HepG2 (cell line): ENCODE results near the gene SOX13. TPM values are rescaled to one million over a fixed set of nuclear protein-coding genes. Genes with fewer than 3 reads are reported as not detected.

Experiments
- ATAC-seq: fragments of 200-7000 bp; cut with Tn5 transposase; 3 replicates; pipeline ENCODE4 v1.9.1; 2020; ENCODE audit warnings: mild to moderate bottlenecking, moderate library complexity
- BruUV-seq: library from RNA; stranded (reverse); fragments of 400-500 nt; replicated peaks from 2 replicates; lab custom pipeline; 2021; lab: Mats Ljungman, UMichigan
- CTCF ChIA-PET: fragments of 300-600 bp; formaldehyde crosslinking; extraction: SDS; loops from one replicate; lab custom pipeline; 2021; ENCODE audit warnings: low total read pairs, inconsistent platforms, low intra/inter-chr PET ratio; lab: Yijun Ruan, JAX
- POLR2A ChIA-PET: fragments of 350-600 bp; sonication (Branson Sonifier 250); formaldehyde crosslinking; loops from one replicate; lab custom pipeline; 2020; ENCODE audit warnings: antibody characterized with exemption, inconsistent platforms; lab: Yijun Ruan, JAX
- DNase-seq: peaks from one replicate; pipeline ENCODE4 v3.0.0-alpha.2; 2015; ENCODE audit warnings: low spot score
- FAIRE-seq: peaks from 3 replicates; lab custom pipeline; 2011; peaks lifted over from hg19 to GRCh38; lab: Jason Lieb, UNC
- H2AFZ ChIP-seq: one replicate; pipeline ENCODE4 v1.6.1; 2011; ENCODE audit warnings: low read length, inconsistent platforms
- H3K27ac ChIP-seq: fragments of 300-600 bp; 3 replicates; pipeline ENCODE4 v1.8.0; 2011; ENCODE audit warnings: mixed run types, mild to moderate bottlenecking, mixed read lengths, low read length, inconsistent platforms; ENCODE audit not compliant: insufficient read depth; ENCODE audit errors: extremely low read length
- H3K27me3 ChIP-seq, 2 experiments: fragments of 200-600 bp in 1 of 2; 2 replicates in 1 of 2; 3 replicates in 1 of 2; pipeline versions ENCODE4 v1.6.0 to v1.8.0; 2011; ENCODE audit warnings: low read length in 2 of 2, mild to moderate bottlenecking in 2 of 2, moderate library complexity in 2 of 2, inconsistent platforms in 1 of 2; ENCODE audit not compliant: insufficient read depth in 2 of 2, control insufficient read depth in 1 of 2
- H3K36me3 ChIP-seq, 2 experiments: fragments of 200-600 bp in 1 of 2; replicated peaks in 1 of 2; 2 replicates in 1 of 2; 3 replicates in 1 of 2; pipeline versions ENCODE4 v1.5.1 to v1.8.0; 2011; ENCODE audit warnings: low read length in 2 of 2, inconsistent platforms in 1 of 2; ENCODE audit not compliant: insufficient read depth in 2 of 2, control insufficient read depth in 1 of 2
- H3K4me1 ChIP-seq: 2 replicates; pipeline ENCODE4 v1.5.1; 2012; ENCODE audit warnings: low read length, inconsistent platforms; ENCODE audit not compliant: insufficient read depth
- H3K4me2 ChIP-seq: 2 replicates; pipeline ENCODE4 v1.6.0; 2011; ENCODE audit warnings: low read depth, low read length, inconsistent platforms
- H3K4me3 ChIP-seq, 3 experiments: fragments of 200-600 bp in 1 of 3; sonication (generic), shearing (Covaris generic) in 1 of 3; replicated peaks in 1 of 3; 2 replicates each; pipeline ENCODE4 v1.5.1; 2011 to 2016; ENCODE audit warnings: low read length in 3 of 3, inconsistent platforms in 2 of 3, low read depth in 2 of 3, mild to moderate bottlenecking in 2 of 3, control low read depth in 1 of 3, mixed read lengths in 1 of 3; ENCODE audit not compliant: insufficient read depth in 1 of 3
- H3K79me2 ChIP-seq: one replicate; pipeline ENCODE4 v1.6.1; 2011; ENCODE audit warnings: low read length, inconsistent platforms; ENCODE audit not compliant: insufficient read depth
- H3K9ac ChIP-seq: 2 replicates; pipeline ENCODE4 v1.6.0; 2011; ENCODE audit warnings: mild to moderate bottlenecking, low read depth, low read length, inconsistent platforms; ENCODE audit not compliant: insufficient read depth
- H3K9me3 ChIP-seq: 2 replicates; pipeline ENCODE4 v1.5.1; 2012; ENCODE audit warnings: mild to moderate bottlenecking, low read length
- H4K20me1 ChIP-seq: 2 replicates; pipeline ENCODE4 v1.6.0; 2011; ENCODE audit warnings: inconsistent platforms, mild to moderate bottlenecking, low read length, moderate library complexity; ENCODE audit not compliant: insufficient read depth
- HOXD1 ChIP-seq: sonication (generic); formaldehyde crosslinking; IDR thresholded peaks from 2 replicates; pipeline ENCODE4 v1.5.0; 2020; ENCODE audit warnings: missing genetic modification reagents
- PHF5A ChIP-seq: IDR thresholded peaks from one replicate; pipeline ENCODE4 v1.6.1; 2018; ENCODE audit warnings: low read depth, missing genetic modification reagents; ENCODE audit not compliant: unreplicated experiment
- POLR2G ChIP-seq: fragments of 200-400 bp; formaldehyde crosslinking; IDR thresholded peaks from 2 replicates; pipeline ENCODE4 v1.6.1; 2018; ENCODE audit warnings: mild to moderate bottlenecking, low read depth, low read length, moderate library complexity
- SIN3B ChIP-seq: fragments of 150-350 bp; IDR thresholded peaks from 2 replicates; pipeline ENCODE4 v1.6.1; 2014; ENCODE audit warnings: low read length
- SMARCE1 ChIP-seq: fragments of 450-650 bp; IDR thresholded peaks from 2 replicates; pipeline ENCODE4 v1.6.1; 2017; ENCODE audit warnings: borderline replicate concordance
- THAP11 ChIP-seq: IDR thresholded peaks from 2 replicates; pipeline ENCODE4 v1.6.1; 2016; ENCODE audit warnings: missing biosample characterization, missing genetic modification reagents
- WIZ ChIP-seq: sonication (generic); formaldehyde crosslinking; IDR thresholded peaks from 2 replicates; pipeline ENCODE4 v1.5.1; 2020; ENCODE audit warnings: mild to moderate bottlenecking, missing genetic modification reagents
- ZBTB20 ChIP-seq: sonication (generic); formaldehyde crosslinking; IDR thresholded peaks from 2 replicates; pipeline ENCODE4 v1.8.1; 2023; ENCODE audit warnings: missing genetic modification reagents, low read depth, mild to moderate bottlenecking, borderline replicate concordance
- ZFP36L1 ChIP-seq: sonication (generic); formaldehyde crosslinking; IDR thresholded peaks from 2 replicates; pipeline ENCODE4 v1.8.0; 2022; ENCODE audit warnings: mild to moderate bottlenecking, missing genetic modification reagents, moderate library complexity
- ZNF34 ChIP-seq: sonication (generic); formaldehyde crosslinking; IDR thresholded peaks from 2 replicates; pipeline ENCODE4 v1.4.0; 2020; ENCODE audit warnings: mild to moderate bottlenecking, missing genetic modification reagents, borderline replicate concordance
- ZNF432 ChIP-seq: sonication (generic); formaldehyde crosslinking; IDR thresholded peaks from 2 replicates; pipeline ENCODE4 v1.5.0; 2020; ENCODE audit warnings: missing genetic modification reagents, mild to moderate bottlenecking, borderline replicate concordance
- WGBS: methylation state at CpG from one replicate; pipeline ENCODE4 v1.1.6; 2017; ENCODE audit warnings: low lambda C conversion rate; 5-methylcytosine and 5-hydroxymethylcytosine counted together
- in situ Hi-C: cut with HindIII; loops from 2 replicates; pipeline ENCODE4 v1.10.0; 2017; ENCODE audit warnings: low pct_unique_long_range_greater_than_20kb; ENCODE audit not compliant: extremely low pct_ligation_motif_present
- intact Hi-C: fragments of 100-400 bp; cut with micrococcal nuclease; formaldehyde crosslinking; loops from one replicate; pipeline ENCODE4 v1.10.0; 2022; ENCODE audit not compliant: unreplicated experiment
- polyA plus RNA-seq, 8 experiments: library from polyadenylated mRNA; depleted of rRNA in 3 of 8; stranded (reverse) in 7 of 8; unstranded in 1 of 8; fragments of >200 nt; fragmentation: Illumina TruSeq in 4 of 8; extraction: Trizol in 4 of 8; gene quantifications; 2 replicates each; pipeline versions ENCODE4 v1.2.1 to v1.2.3, GENCODE V29; 2011 to 2016; ENCODE audit warnings: low read depth in 4 of 8, missing spikeins in 1 of 8, mixed read lengths in 1 of 8; ENCODE audit not compliant: insufficient read depth in 1 of 8
- total RNA-seq, 5 experiments: library from RNA; depleted of rRNA; stranded (reverse); fragments of >200 nt; fragmentation: Illumina TruSeq; extraction: Trizol; gene quantifications; 2 replicates each; pipeline ENCODE4 v1.2.3, GENCODE V29; 2016; ENCODE audit warnings: low read depth in 1 of 5
- TF ChIP-seq, protein P1 (sequence below): sonication (generic); formaldehyde crosslinking; IDR thresholded peaks from 2 replicates; pipeline ENCODE4 v1.4.0; 2020; ENCODE audit warnings: mild to moderate bottlenecking, missing genetic modification reagents
- TF ChIP-seq, protein P2 (sequence below): IDR thresholded peaks from 2 replicates; pipeline ENCODE4 v1.6.1; 2016; ENCODE audit warnings: missing compliant biosample characterization, missing genetic modification reagents, borderline replicate concordance

SOX13 gene
- total and polyA plus RNA-seq, 2 of the 13 experiments (the other 11 are each of a cell fraction or from before 2014, with no cell fraction given) = 13.3 to 15.8 TPM

DNA sequence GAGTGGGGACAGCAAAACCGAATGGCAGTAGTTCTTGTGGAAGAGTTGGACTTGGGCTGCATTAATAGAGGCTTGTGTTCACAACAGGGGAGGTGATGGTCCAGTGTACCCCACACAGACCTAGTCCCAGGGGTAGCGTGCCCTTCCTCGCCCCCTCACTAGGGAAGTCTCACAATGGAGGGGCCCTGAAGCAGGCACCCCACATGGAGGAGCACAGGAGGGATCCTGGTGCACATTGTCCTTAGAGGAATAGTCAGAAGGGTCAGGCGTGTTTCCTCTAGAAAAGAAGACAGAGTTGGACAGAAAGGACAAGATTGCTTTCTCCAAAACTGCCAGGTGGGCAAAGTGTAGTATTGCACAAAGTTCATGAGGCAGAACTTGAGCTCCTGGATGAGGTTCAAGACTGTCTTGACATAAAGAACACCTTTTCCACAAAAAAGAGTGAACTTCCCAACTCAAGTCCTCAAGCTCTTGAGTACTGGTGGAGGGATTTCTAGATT, 55.6 kb downstream of the SOX13 start (continued):
- no peak for TF ChIP-seq ZNF34
- TF ChIP-seq ZFP36L1 (CRISPR knock-in tag) = 0 out of 2 replicates have a peak, but pooled peaks have one; percentile 12
- TF ChIP-seq POLR2G = 0 out of 2 replicates have a peak, but pooled peaks have one; percentile 3
- no peak for TF ChIP-seq THAP11 (CRISPR knock-in tag)
- no peak for TF ChIP-seq SIN3B
- TF ChIP-seq, all 625 proteins: peak for 4

DNA sequence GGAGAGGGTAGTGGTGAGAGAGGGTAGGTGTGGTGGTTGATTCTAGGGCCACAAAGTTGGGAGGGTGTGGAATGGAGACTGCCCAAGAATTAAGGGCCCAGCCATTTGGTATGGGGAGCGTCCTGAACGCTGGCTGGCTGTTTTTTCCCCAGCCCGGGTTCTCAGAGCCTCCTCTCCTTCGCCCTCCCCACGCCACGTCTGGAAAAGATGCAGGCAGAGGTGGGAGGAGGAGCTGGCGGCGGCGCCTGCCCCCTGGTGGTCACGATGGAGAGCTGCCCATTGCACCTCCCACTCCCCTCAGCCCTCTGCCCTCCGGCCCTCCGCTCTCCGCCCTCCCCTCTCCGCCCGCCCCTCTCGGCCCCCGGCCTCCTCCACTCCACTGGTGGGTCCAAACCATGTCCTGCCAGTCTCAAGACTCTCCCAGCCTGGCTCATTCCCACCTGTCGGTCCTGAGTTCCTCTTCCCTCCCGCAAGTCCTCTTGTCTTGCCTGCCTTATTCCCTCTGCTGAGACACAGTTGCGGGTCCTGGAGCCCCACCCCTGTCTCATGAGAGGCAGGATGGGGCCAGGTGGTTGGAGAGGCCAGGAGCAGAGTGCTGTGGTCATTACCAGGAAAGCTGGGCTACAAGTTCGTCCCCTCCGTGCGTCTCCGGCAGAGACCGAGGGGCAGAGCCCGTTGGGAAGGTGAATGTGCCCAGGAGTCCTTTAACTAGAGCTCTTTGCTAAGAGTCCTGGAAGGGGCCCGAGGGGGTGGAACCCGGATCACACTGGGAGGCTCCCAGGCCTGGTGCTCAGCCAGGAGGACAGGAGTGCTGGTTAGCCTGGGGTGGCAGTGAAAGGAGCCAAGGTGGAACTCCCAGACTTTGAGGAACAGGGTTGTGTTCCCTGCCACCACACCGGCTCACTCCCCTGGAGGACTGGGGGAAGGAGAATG, 56.3 kb downstream of the SOX13 start:
- no peaks in the 10 kb centered on the region for H4K20me1 ChIP-seq
- H3K27me3 ChIP-seq = no peaks in the 10 kb centered on the region
- DNase-seq = no peak
- H3K4me1 ChIP-seq = peaks cover 34% of the 10 kb centered on the region
- peak overlapping the region; percentile 25 for H3K27ac ChIP-seq
- H2AFZ ChIP-seq = peak overlapping the region; percentile 16
- CTCF ChIA-PET = interaction anchor here (0.8 to 4.2 kb wide), 3 partner anchors 10 to 268 kb away, joined by 3 to 89 read pairs (median 40); partner anchors contain the start of gene SNRPE
- in situ Hi-C loops = loop anchor here (5.0 kb wide), 2 partner anchors 47 to 257 kb away; no protein-coding TSS in a partner anchor
- BruUV-seq = no TSS peak
- H3K4me2 ChIP-seq = peak overlapping the region; percentile 99
- no peaks in the 10 kb centered on the region for H3K9me3 ChIP-seq
- WGBS = 4% methylated on average over 17 of the region's 29 CpGs
- peak overlapping the region; percentile 49 to 84 (median 71) for H3K4me3 ChIP-seq
- no peak for FAIRE-seq
- peak; percentile 84 for ATAC-seq
- POLR2A ChIA-PET = interaction anchor here (0.7 to 4.8 kb wide), 13 partner anchors 9 to 269 kb away, joined by 3 to 31 read pairs (median 4); partner anchors contain the start of genes ETNK2 and SOX13
- intact Hi-C loops = loop anchor here (1.0 kb wide), 3 partner anchors 16 to 268 kb away; partner anchors contain the start of gene SNRPE
- no peaks in the 10 kb centered on the region for H3K79me2 ChIP-seq
- H3K36me3 ChIP-seq = peaks cover 12 to 19% of the 10 kb centered on the region in 2 experiments; a peak in 4 of 5 replicates
- H3K9ac ChIP-seq = peak overlapping the region; percentile 71
- TF ChIP-seq ZNF432 (CRISPR knock-in tag) (no peak), HOXD1 (no peak), ZBTB20 (CRISPR knock-in tag) (peak; percentile 13; the same call in 1 of the 2 replicates), SMARCE1 (no peak), WIZ (CRISPR knock-in tag) (no peak), PHF5A (CRISPR knock-in tag) (no peak)
- TF ChIP-seq, protein P1, sequence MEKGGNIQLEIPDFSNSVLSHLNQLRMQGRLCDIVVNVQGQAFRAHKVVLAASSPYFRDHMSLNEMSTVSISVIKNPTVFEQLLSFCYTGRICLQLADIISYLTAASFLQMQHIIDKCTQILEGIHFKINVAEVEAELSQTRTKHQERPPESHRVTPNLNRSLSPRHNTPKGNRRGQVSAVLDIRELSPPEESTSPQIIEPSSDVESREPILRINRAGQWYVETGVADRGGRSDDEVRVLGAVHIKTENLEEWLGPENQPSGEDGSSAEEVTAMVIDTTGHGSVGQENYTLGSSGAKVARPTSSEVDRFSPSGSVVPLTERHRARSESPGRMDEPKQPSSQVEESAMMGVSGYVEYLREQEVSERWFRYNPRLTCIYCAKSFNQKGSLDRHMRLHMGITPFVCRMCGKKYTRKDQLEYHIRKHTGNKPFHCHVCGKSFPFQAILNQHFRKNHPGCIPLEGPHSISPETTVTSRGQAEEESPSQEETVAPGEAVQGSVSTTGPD (CRISPR knock-in tag) = no peak
- TF ChIP-seq, protein P2, sequence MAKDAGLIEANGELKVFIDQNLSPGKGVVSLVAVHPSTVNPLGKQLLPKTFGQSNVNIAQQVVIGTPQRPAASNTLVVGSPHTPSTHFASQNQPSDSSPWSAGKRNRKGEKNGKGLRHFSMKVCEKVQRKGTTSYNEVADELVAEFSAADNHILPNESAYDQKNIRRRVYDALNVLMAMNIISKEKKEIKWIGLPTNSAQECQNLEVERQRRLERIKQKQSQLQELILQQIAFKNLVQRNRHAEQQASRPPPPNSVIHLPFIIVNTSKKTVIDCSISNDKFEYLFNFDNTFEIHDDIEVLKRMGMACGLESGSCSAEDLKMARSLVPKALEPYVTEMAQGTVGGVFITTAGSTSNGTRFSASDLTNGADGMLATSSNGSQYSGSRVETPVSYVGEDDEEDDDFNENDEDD = no peak
